DMS53 (cell line): ENCODE data around the gene LPAR5.
"Not testable (repeated sequence)": the region's sequence is repeated elsewhere in the genome, so short reads cannot be mapped to it uniquely, and the experiment has no call there.

ENCODE experiments used
- DNase-seq: peaks from one replicate; lab custom pipeline; 2025; lab: John Stamatoyannopoulos, UW

The LPAR5 gene

GRCh38 chr12:6606331-6607131, 29.2 kb downstream of the LPAR5 start:
- DNase-seq: peak; percentile 87

- DNase-seq: peak; percentile 79
Measured at GRCh38 chr12:6605421-6606330, 30.1 kb downstream of the LPAR5 start.

- DNase-seq: no peak
Measured at GRCh38 chr12:6604259-6605029, 31.3 kb downstream of the LPAR5 start.

DNA sequence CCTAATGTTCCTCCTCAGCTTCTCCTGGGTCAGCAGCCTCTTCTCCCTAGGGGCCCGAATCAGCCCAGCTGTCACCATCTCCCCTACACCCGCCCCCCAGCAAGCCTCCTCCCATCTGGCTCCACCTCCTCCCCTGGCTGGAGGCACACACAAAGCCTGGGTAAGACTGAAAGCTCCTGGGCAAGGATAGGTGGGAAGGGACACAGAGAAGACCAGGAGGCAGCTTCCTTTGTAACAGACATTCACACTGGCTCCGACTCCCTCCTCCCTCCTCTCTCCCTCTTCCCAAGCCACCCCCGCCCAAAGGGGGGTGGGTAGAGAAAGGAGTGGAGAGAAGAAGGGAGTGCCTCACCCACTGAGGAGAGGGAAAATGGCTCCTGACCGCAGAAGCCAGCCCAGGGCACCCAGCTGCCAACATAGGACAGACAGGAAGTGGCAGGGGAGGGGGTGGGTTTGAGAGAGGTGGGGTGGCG, 32.6 kb downstream of the LPAR5 start:
- no peak for DNase-seq

DNA sequence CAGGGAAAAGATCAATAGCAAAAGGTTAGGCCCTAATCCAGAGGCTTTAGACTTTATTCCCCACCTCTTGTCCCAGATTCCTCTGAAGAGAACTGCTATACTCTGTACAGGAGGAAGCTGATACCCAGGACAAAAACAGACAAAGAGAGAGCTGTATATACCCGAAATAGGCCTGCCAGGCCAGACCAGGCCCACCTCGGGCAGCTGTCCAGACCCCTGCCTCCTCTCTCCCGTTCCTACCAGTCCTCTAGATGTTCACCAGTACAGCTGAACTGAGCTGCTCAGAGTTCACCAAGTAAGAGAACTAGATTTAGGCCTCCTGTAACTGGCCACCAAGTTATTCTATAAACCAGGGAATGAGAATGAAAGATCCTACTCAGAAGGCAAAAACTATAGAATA, 33.2 kb downstream of the LPAR5 start:
- no peak for DNase-seq

DNA sequence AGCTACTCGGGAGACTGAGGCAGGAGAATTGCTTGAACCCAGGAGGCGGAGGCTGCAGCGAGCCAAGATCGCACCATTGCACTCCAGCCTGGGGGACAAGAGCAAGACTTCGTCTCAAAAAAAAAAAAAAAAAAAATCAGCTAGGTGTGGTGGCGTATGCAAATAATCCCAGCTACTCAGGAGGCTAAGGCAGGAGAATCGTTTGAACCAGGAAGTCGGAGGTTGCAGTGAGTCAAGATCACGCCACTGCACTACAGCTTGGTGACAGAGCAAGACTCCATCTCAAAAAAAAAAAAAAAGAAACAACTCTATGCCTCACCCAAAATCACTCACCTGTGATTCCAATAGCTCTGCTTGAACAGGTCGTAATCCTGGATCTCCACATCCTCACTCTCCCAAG, 40.1 kb downstream of the LPAR5 start:
- DNase-seq: not testable (repeated sequence)

GRCh38 chr12:6592087-6592486, 43.7 kb downstream of the LPAR5 start:
- no peak for DNase-seq

GRCh38 chr12:6586569-6586968, 49.2 kb downstream of the LPAR5 start:
- not testable (repeated sequence) for DNase-seq

- no peak for DNase-seq
Measured at GRCh38 chr12:6584293-6584692, 51.5 kb downstream of the LPAR5 start.

GRCh38 chr12:6582959-6583358, 52.8 kb downstream of the LPAR5 start:
- no peak for DNase-seq

DNA sequence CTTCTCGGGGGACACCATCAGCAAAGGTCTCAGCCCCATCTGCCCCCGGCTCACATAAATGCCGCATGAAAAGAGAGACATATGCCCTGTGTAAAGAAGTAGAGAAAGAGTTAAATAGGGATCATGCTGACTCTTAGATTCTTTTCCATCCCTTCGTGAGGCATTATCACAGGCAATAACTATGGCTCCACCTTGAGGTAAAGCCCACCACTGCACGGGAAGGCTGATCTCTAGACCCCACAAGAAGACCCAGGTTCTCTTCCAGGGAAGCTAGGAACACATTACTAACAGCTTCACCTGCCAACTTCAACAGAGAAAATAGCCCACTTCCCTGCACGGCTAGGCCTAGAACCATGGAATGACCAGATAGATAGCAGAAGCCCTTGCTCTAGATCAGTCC, 53.6 kb downstream of the LPAR5 start:
- DNase-seq: no peak

DNA sequence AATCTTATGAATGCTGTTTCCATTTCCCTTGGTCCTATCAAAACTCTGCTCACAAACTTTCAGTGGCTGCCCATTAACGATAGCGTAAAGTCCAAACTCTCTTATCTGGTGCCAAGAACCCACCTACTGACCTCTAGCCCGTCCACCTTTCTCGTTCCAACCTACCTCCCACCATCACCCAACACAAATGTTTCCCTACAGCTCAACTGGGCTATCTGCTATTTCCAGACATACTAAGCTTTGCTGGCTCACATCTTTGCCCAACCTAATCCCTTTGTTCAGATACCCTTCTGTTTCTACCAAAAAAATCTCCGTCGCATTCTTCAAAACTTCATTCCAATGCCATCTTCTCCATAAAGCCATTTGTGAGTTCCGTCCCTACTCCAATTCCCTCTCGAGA, 60.1 kb downstream of the LPAR5 start:
- no peak for DNase-seq

- DNase-seq: no peak
Measured at GRCh38 chr12:6574576-6575295, 61.0 kb downstream of the LPAR5 start.

GRCh38 chr12:6573001-6573400, 62.8 kb downstream of the LPAR5 start:
- DNase-seq: peak; percentile 40

- peak; percentile 88 for DNase-seq
Measured at GRCh38 chr12:6570264-6570887, 65.4 kb downstream of the LPAR5 start.

DNA sequence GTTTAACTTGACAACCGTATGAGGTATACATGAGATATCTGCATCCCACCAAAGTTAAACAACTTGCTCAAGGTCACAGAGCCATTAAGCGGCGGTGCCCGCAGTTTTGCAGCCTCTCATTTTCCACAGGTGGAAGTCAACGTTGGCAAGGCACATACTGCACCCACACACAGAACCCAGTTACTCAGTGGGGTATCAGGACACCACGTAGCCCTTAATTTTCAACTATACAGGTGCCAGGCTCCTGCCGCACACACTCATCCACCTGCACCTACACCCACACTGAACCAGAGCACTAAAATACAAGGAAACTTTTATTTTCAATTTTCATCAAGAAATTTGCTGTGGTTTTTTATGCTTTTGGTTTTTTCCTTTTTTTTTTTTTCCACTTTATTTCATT, 66.0 kb downstream of the LPAR5 start:
- no peak for DNase-seq

DNA sequence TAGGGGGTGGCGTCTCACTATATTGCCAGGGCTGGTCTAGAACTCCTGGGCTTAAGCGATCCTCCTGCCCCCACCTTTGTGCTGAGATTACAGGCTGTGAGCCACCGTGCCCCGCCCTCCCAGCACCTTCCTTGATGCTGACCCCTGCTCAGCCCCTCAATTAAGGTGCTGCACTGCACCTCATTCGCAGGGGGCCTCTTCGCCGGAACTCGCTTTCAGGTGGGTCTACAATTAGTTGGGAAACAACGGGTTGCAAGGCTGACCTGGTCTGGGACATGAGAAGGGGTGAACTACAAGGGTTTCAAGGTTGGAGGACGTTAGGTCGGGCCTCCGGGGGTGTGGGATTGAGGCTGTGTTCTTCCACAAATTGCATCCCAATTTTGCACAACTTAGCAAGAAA, 66.4 kb downstream of the LPAR5 start:
- no peak for DNase-seq
